ENCODE measurements around the gene DBNL. TPM values are rescaled to one million over a fixed set of nuclear protein-coding genes. Genes with fewer than 3 reads are reported as not detected.

DBNL gene
- total RNA-seq, 1 experiment from 2014 or later = 111 TPM

GRCh38 chr7:44050121-44050914 is 5.8 kb downstream of the DBNL start:
- intact Hi-C loops (cut with micrococcal nuclease; ENCODE audit: unreplicated experiment) (no loop called here), in situ Hi-C loops (cut with HindIII; ENCODE audit: low pct_unique_long_range_greater_than_20kb, low sequenced_read_pairs) (no loop called here)
- no peaks in the 10 kb centered on the region for H3K9me3 ChIP-seq (ENCODE audit: control insufficient read depth, insufficient read depth, low read depth, low read length)
- TF ChIP-seq POLR2AphosphoS5 (IDR thresholded peaks at IDR 0.05; ENCODE audit: low read depth, low read length) (no peak), TCF7L2 (IDR thresholded peaks at IDR 0.05; ENCODE audit: low read depth, low read length) (no peak), SIN3A (IDR thresholded peaks at IDR 0.05; ENCODE audit: borderline replicate concordance, insufficient read depth, low read depth, low read length) (no peak)
- TF ChIP-seq, protein P1, sequence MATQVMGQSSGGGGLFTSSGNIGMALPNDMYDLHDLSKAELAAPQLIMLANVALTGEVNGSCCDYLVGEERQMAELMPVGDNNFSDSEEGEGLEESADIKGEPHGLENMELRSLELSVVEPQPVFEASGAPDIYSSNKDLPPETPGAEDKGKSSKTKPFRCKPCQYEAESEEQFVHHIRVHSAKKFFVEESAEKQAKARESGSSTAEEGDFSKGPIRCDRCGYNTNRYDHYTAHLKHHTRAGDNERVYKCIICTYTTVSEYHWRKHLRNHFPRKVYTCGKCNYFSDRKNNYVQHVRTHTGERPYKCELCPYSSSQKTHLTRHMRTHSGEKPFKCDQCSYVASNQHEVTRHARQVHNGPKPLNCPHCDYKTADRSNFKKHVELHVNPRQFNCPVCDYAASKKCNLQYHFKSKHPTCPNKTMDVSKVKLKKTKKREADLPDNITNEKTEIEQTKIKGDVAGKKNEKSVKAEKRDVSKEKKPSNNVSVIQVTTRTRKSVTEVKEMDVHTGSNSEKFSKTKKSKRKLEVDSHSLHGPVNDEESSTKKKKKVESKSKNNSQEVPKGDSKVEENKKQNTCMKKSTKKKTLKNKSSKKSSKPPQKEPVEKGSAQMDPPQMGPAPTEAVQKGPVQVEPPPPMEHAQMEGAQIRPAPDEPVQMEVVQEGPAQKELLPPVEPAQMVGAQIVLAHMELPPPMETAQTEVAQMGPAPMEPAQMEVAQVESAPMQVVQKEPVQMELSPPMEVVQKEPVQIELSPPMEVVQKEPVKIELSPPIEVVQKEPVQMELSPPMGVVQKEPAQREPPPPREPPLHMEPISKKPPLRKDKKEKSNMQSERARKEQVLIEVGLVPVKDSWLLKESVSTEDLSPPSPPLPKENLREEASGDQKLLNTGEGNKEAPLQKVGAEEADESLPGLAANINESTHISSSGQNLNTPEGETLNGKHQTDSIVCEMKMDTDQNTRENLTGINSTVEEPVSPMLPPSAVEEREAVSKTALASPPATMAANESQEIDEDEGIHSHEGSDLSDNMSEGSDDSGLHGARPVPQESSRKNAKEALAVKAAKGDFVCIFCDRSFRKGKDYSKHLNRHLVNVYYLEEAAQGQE (IDR thresholded peaks at IDR 0.05; ENCODE audit: insufficient read depth in 1 of 2, low read depth in 2 of 2, low read length in 1 of 2) = no peak
- TF ChIP-seq, protein P2, sequence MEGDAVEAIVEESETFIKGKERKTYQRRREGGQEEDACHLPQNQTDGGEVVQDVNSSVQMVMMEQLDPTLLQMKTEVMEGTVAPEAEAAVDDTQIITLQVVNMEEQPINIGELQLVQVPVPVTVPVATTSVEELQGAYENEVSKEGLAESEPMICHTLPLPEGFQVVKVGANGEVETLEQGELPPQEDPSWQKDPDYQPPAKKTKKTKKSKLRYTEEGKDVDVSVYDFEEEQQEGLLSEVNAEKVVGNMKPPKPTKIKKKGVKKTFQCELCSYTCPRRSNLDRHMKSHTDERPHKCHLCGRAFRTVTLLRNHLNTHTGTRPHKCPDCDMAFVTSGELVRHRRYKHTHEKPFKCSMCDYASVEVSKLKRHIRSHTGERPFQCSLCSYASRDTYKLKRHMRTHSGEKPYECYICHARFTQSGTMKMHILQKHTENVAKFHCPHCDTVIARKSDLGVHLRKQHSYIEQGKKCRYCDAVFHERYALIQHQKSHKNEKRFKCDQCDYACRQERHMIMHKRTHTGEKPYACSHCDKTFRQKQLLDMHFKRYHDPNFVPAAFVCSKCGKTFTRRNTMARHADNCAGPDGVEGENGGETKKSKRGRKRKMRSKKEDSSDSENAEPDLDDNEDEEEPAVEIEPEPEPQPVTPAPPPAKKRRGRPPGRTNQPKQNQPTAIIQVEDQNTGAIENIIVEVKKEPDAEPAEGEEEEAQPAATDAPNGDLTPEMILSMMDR (IDR thresholded peaks at IDR 0.05) = no peak
- ChIA-PET CTCF (no interaction called here), POLR2A (no interaction called here)
- peaks cover 5% of the 10 kb centered on the region; the same call in 1 of the 2 replicates for H3K4me1 ChIP-seq (ENCODE audit: control insufficient read depth, insufficient read depth, low read length)
- DNase-seq (ENCODE audit: low read depth, low spot score) (no peak), ATAC-seq (no peak)
- no TSS peak for BruUV-seq (replicated peaks)
- no peak overlapping the region for H3K4me3 ChIP-seq (ENCODE audit: low read depth in 2 of 2, low read length in 2 of 2)
- H3K27ac ChIP-seq (ENCODE audit: low read length) = no peak overlapping the region
- H3K36me3 ChIP-seq (ENCODE audit: control insufficient read depth, insufficient read depth, low read length) = peaks cover 5% of the 10 kb centered on the region; the same call in 1 of the 2 replicates
- H3K27me3 ChIP-seq (ENCODE audit: control insufficient read depth, insufficient read depth, low read length) = no peaks in the 10 kb centered on the region

DNA sequence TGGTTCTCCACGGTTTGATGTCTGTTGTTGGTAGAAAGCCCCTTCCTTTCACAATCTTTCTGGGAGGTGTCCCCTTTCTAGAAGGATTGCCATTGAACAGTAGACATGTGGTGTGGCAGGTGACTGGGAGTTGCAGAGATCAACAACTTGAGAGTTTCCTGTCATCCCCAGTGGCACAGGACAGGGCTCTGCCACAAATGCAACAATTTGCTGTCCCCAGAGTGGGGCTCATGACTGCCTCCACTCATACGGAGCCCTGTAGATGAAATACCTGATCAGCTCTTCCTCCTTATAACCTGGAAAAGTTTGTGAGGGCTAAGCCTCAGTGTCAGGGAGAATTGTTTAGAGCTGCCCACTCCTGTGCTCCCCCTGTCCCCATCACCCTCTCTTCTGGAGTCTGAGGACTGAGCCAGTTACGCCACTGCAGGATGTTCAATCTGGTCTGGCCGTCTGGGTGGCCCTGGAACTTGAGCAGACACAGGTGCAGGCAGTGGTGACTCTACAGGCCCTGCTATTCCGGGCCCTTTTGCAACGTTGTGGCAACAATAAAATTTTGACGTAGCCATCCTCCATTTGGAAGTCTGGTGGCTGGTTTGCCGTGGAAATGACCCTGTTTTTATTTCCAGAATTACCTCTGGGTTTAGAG is 6.5 kb downstream of the DBNL start:
- DNase-seq (ENCODE audit: low read depth, low spot score) = no peak
- intact Hi-C loops (cut with micrococcal nuclease; ENCODE audit: unreplicated experiment) = no loop called here
- in situ Hi-C loops (cut with HindIII; ENCODE audit: low pct_unique_long_range_greater_than_20kb, low sequenced_read_pairs) = no loop called here
- no peaks in the 10 kb centered on the region for H3K27me3 ChIP-seq (ENCODE audit: control insufficient read depth, insufficient read depth, low read length)
- no TSS peak for BruUV-seq (replicated peaks)
- 0 out of 2 replicates have a peak, but pooled peaks cover 7% of the 10 kb centered on the region for H3K36me3 ChIP-seq (ENCODE audit: control insufficient read depth, insufficient read depth, low read length)
- no peak for TF ChIP-seq POLR2AphosphoS5 (IDR thresholded peaks at IDR 0.05; ENCODE audit: low read depth, low read length)
- TF ChIP-seq, protein P1 (IDR thresholded peaks at IDR 0.05; ENCODE audit: insufficient read depth in 1 of 2, low read depth in 2 of 2, low read length in 1 of 2) = no peak
- TF ChIP-seq, protein P2 (IDR thresholded peaks at IDR 0.05) = no peak
- H3K4me3 ChIP-seq (ENCODE audit: low read depth in 2 of 2, low read length in 2 of 2) = no peak overlapping the region
- POLR2A ChIA-PET = no interaction called here
- H3K9me3 ChIP-seq (ENCODE audit: control insufficient read depth, insufficient read depth, low read depth, low read length) = no peaks in the 10 kb centered on the region
- H3K27ac ChIP-seq (ENCODE audit: low read length) = no peak overlapping the region
- no peaks in the 10 kb centered on the region for H3K4me1 ChIP-seq (ENCODE audit: control insufficient read depth, insufficient read depth, low read length)
- CTCF ChIA-PET = no interaction called here
- no peak for ATAC-seq
